Activated T-cell treated with anti-CD3 and anti-CD28 coated beads for 24 hours (primary cell): Measurements from ENCODE around the gene PHKB.

Experiments
- DNase-seq: peaks from one replicate; pipeline ENCODE4 v3.0.0-alpha.2; 2020; ENCODE audit warnings: low read depth

The PHKB gene

DNA sequence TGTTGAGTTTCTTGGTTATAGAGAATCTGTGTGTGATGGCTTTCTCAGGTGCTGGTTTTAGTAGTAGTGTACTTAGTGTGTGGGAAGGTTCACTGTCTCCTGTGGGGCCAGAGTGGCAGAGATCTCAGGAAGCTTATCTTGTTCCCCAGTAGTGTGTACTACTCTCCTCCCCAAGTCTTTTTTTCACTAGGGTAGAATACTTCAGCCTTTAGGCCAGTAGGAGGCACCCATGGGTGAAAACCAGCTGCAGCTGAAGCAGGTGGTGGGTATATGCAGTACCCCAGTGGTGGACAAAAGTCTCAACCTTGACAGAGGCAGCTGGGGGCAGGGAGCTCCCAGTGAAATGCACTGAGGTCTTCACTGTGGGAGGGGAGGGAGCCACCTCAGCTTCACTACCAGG lies 109.9 kb downstream of the PHKB start:
- no peak for DNase-seq

DNA sequence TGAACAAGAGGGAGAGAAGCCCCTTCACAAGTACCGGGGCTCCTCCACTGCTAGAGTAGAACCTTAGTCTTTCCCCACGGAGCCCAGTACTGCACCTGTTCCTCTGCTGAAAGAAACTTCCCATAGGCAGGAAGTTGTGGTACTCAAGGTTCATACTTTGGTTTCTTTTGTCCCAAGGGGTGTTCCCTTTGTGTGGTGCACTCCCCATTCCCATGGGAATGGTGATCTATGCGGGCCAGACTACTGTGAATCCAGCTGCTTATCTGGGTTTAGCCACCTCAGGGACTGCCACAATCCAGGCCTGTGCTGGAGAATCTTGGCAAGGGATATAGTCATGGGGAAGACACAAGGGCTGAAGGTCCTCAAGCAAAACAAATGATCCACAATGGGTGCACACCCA lies 110.6 kb downstream of the PHKB start:
- DNase-seq = no peak

DNA sequence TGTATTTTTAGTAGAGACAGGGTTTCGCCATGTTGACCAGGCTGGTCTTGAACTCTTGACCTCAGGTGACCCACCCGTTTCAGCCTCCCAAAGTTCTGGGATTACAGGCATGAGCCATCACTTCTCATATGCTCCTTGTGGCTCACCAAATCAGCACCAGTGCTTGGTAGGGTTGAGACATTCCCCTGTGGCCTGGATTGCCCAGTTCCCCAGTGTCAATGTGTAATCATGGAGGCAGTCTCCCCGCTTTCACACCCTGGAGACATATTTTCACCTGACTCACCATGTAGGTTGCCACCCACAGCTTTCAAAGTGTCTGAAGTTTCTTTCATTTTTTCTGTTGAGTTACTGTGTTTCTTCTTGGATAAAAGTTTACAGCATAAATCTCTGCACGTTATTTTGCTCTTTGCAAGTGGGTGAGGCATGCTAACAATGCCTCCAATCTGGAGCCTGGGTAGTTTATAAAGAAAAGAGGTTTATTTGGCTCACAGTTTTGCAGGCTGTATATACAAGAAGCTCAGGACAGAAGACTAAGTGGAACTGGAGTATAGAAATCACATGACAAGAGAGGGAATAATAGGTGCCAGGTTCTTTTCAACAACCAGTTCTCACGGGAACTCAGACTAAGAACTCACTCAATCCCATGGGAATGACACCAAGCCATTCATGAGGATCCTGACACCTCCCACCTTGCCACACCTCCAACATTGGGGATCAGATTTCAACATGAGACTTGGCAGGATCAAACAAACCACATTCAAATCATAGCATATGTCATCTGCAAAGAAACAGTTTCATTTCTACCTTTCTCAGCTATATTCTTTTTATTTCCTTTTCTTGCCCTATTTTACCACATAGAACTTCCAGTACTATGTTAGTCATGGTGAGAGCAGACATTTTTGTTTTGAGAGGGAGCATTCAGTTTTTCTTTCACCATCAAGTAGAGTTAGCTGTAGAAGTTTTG lies 113.2 kb downstream of the PHKB start:
- DNase-seq = peak; percentile 30

DNA sequence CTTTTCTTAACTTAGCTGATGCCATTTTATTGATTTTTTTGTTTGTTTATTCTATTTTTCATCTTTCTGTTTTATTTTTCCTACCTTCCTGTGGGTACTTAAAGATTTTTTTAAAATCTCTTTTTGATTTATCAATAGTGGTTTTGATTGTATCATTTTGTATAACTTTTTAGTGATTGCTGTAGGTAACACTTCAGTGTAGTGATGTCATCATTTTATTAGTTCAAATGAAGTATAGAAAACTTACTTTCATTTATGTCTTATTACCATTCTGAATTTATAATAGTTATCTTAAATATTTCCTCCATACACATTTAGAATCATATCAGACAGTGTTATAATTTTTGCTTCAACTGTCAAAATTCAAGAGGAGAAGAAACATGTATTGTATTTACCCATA lies 115.9 kb downstream of the PHKB start:
- no peak for DNase-seq

DNA sequence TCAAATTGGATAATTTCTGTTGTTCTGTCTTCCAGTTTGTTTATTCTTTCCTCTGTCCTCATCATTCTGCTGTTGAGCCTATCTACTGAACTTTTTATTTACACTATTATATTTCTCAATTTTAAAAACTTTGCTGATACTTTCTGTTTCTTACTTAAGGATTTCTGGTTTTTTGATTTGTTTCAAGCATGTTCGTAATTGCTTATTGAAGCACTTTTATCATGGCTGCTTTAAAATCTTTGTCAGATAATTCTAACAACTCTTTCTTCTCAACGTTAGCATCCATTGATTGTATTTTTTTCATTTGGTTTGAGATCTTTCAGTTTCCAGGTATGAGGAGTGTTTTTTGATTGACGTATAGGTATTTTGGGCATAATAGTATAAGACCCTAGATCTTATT lies 116.9 kb downstream of the PHKB start:
- DNase-seq = no peak

DNA sequence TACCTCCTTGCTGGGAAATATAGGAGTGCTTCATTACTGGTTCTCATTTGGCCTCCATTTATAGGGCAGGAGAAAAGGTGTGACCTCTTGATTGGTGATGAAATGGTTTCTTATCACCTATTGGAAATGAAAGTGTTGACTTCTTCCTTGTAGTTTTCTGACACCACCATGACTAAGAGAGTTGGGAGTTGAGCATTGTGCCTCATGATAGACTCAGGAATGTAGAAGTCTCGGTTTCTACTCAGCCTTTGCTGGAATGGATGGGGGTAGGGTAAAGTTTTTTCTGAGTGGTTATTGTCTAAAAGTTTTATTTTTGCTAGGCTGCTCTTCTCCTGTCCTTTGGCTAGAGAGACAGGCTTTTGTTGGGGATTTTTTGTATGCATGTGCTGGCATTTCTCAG lies 117.4 kb downstream of the PHKB start:
- no peak for DNase-seq

DNA sequence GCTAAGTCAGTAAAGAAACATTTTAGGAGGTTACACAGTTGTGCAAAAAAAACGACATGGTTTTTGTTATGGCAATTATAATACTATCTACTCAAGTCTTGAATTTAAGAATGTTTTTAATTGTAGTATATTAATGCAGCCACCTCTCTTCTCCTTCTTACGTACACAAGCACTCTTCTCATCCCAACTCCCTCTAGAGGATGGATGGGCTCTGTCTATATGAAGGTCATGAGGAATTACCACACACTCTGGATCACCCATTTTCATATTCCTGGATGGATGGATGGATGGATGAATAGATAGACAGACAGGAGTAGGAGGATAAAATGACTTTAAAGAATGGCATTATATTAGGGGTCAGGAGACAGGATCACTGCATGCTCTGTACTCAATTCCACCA lies 120.0 kb downstream of the PHKB start:
- DNase-seq = no peak

DNA sequence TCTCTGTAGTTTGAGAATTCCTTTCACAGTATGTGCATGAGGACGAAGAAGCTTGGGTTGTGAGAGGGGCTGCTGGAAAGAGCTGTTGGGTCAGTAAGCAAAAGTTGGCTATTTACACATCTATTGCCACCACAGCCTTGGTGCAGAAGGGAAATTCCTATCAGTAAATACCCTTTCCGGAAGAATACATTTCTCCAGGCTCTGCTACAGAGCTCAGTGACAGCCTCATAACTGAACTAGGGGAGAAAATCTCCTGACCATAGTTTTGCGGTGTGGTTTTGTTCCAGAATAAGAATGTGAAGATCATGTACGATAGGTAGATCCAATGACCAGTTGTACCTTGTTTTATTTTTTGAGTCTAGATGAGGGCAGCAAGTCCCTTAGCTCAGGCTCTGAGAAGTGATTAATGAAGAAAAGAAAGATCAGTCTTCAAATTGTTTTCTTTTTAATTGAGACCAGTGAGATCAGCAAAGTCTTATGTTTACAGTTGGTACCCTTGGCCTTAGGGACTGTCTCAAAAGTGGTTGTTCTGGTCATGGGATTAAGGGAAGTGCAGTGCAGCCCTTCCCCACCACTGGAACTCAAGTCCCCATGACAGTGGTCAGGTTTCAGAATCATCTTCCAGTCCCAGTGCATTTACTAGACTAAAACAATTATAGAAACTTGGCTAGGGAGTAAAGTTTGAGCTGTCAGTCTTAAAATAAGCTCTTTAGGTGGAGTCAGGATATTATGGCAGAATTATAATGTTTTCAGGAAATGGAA lies 123.5 kb downstream of the PHKB start:
- no peak for DNase-seq

DNA sequence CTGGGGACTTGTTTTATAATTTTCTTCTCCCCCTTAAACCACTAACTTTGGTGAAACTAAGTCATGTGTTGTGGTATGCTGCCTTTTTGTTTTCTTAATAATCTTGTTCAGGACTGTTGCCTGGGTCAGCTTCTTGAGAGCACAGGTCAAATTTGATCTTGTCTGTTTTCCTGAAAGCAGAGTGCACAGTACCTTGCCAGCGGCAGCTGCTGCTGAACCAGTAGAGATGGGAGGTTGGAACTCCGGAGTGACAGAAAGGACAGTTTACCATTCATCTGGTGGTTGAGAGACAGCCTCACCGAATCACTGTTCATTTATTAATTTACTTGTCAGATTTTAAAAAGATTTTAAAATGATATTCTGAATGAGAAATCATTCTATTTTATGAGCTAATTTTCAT lies 125.0 kb downstream of the PHKB start:
- DNase-seq = no peak

DNA sequence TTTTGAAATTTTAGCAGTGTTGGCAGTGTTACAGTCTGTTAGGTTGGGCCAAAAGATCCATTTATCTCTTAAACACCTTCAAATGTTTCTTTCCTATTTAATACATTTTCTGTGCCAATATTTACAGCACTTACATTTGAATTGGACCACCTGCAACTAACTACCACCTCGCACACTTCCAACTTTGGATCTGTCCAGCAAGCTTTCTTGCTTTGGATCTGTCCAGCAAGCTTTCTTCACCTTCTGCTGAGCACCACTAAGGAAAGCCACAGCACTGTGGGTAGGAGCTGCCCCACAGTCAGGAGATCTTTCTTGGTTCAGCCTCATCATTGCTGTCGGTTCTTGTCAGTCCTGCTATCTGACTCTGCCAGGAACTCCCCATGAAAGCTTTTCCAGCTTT lies 129.3 kb downstream of the PHKB start:
- no peak for DNase-seq

DNA sequence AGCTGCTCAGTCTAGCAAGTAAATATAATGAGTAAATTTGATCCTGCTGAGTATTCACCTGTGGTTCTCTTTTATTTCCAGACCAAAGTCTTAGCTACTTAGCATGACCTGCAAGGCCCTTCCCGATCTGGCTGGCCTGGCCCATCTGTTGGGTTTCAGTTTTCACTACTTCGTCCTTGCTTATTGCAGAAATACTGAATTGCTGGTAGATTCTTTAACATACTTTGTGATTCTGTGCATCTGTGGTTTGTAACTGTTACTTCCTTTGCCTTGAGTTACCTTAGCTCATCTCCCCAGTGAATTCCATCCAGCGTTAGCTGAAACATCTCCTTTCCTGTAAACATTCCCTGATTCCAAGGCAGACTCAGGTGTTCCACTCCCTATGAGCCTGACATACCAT lies 131.1 kb downstream of the PHKB start:
- no peak for DNase-seq

DNA sequence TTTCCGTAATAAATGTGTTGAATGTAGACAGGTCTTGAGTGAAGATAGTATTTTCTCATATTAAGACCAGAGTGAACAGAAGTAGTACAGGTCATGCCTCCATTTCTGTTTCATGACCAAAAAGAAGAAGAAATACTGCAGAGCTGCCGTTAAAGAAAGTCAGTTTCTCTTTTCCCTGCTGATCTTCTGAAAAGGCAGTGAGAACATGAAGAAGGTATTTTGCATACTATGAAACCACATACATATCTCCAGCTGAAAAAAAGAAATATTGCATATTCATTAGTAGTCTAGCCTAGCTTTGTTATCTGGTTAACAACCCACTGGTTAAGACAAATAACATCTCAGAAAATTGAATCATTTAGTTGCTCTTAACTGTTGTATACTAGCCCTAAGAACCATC lies 138.4 kb downstream of the PHKB start:
- DNase-seq = no peak

DNA sequence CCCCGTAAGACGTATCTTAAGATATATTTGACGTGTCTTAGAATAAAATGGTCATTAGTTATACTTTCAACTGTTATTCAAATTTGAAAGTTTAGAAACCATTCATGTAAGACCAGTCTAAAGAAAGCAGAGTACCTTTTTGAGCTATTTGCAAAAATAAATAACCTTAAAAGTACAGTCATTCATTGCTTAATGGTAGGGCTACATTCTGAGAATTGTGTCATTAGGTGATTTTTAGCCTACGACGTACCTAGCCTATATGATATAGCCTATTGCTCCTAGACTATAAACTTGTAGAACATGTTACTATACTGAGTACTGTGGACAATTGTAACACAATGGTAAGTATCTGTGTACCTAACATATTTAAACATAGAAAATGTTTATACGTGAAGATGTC lies 139.2 kb downstream of the PHKB start:
- no peak for DNase-seq

DNA sequence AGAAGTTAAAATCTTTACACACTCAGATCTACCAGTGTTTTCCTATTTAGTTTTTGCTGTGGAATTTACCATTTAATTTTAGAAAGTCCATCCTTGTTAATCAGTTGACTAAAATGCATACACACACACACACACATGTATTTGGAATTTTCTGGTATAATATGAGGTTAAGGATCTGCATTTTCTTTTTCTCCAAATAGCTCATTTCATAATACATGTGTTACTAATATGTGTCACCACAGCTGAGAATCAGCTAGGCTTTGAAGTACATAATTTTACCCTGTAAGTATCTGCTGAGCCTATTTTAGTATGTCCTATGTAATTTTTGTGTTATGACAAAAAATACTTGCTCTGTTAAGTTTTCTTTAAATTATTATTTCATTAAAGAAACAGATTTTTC lies 143.2 kb downstream of the PHKB start:
- no peak for DNase-seq

DNA sequence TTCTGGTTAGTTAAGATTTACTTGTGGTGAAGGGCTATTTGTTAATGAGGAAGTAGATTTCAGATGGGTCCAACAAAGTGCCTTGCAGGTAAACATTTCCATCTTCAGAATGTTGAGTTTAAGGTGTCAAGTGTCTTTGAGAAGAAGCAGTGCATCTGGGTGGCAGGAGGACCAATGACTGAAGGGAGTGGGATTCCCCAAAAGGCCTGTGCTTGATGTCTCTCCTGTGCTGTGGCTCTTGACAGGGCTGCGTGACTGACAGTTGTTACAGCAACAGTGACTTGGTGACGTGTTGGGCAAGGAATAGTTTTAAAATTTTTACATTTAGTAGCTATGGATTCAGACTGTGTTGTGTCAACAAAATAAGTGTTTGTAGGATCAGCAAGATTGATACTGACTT lies 149.9 kb downstream of the PHKB start:
- DNase-seq = no peak

DNA sequence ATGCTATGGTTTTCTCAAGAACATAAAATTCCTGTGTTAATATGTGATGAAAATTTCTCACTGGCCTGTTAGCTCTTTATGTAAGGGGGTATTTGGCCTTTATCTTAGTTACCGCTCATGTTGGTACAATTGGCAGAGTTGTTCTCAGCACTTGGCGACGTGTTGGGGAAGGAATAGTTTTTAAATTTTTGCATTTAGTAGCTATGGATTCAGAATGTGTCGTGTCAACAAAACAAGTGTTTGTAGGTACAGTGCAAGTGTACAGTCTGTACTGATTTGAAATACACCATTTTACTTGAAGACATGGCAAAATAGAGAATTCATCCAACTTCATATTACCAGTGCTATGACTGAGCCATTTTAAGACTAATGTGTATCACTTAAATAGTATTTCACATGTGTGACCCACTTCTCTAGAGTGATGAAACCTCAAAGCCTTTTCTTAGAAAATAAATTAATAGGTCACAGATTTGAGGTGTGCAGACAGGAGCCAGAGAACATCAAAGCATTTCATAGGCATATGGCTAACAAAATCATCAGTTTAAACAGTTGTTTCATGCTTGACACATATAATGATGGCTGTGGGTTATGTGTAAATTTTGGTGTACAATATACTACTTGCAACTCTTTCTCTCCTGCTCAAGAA lies 150.8 kb downstream of the PHKB start:
- DNase-seq = no peak

DNA sequence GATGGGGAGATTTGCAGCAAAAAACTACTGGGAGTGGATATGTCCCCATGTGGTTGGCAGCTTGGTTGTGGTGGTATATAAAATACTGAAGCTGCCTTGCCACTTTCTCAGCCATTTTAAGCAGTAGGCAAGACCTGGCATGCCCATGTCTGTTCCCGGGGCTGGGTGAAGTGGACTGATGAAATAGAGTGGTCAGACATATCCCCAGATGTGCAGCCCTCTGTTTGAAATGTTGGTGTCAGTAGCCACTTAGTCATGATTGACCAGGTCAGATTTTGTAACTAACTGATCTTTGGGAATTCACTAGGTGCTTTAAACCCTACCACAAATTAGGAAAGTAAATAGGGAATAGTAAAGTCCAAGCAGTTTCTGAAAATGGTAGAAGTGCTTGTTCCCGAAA lies 151.6 kb downstream of the PHKB start:
- no peak for DNase-seq

DNA sequence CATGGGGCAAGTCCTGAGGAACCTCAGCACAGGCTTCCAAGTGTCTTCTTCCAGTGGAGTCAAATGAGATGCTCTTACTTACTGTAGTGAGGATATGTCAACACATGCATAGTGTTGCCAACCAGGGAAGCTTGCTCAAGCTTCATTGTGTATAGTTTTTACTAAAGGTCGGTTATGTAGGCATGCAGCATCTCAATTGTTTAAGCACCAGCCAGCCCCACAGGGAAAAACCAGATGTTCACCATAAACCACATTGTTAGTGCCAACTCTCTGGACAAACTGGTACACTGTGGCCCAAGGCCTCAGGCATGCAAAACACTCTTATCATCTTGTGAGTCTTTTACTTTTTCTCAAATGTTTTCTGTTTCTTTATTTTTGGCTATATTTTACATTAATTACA lies 152.1 kb downstream of the PHKB start:
- DNase-seq = no peak

DNA sequence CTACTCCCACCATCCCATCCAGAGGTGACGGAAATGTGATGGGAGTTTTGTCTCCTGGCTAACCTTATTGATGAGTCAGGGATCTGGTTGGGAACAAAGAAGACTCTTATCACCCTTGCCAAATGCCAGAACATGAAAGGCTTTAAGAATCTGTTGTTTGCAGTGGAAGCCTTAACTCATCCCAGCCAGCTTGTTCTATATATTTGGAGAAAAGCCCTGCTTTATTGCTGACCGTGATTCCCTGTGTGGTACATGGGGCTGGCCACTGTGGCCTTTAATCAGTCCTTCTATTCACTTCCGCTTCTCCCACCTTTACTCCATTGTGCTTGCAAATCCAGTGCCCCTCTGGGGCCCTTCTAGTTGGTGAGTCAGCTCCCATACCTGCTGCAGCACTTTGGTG lies 156.6 kb downstream of the PHKB start:
- DNase-seq = no peak

DNA sequence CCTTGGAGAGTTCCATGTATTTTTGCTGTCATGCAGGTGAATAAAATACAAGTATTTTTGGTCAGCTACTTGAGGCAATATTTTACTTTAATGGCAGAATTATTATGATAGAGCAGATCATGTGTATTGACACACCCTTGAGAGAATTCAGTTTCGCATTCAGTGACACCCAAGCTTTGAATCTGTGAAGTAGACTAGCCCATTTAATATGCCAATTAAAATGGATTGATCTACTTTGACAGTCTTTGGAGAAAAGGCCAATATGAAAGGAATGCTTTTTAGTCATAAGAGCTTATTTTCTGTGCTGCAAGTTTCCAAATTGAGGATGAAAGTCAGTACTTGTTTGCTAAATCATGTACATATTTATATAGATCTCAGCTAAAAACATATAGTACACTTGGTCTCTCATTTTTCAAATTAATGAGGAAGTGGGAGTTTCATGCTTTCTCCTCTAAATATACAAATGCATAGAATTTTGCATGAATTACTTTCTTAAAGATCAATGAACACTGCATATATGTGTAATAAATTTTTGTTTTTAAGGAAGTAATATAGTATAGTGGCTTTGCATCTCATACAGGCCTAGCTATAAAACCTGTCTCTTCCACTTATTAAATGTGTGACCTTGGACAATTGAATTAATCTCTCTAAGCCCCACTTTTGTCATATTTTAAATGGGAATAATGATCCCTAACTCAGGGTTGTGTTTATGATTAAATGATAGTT lies 161.5 kb downstream of the PHKB start:
- DNase-seq = no peak

DNA sequence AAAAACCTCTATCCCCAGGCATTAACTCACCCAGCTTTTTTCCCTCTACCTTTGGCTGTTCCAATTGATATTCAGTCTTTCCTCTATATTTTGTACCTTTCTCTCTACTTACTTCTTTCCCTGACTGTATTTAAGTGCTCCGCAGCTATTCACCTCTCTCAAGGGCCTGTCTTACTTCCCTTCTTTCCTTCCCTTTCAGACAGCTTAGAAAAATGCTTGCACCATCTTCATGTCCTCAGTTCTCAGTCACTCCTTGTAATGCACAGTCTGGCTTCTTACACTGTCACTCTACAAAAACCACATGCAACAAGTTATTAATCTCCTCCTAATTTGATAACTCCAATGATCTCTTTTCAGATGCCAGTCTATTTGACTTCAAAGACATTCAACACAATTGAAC lies 163.4 kb downstream of the PHKB start:
- DNase-seq = no peak

DNA sequence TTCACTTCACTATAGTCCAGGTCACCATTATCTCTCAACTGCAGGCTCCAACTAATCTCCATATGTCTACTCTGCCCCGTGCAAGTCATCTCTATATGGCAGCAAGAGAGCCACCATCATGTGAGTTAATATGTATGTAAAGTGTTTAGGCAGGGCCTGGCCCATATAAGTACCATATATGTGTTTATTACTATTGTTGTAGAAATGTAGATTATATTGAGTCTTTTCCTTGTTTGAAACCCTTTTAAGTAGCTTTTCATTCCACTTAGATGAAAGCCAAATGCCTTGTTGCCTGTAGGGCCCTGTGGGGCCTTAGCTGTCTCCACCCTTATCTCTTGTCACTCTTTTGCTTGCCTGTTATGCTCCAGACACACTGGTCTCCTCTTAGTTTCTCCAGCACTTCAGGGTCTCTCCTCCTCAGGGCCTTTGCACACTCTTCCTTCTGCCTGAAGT lies 164.0 kb downstream of the PHKB start:
- no peak for DNase-seq
